Medulla oblongata (tissue), 1 donor: ENCODE measurements around the gene RBBP8NL.
"Not testable (repeated sequence)": the region's sequence is repeated elsewhere in the genome, so short reads cannot be mapped to it uniquely, and the experiment has no call there.

ENCODE experiments used
- DNase-seq: peaks from one replicate; pipeline ENCODE4 v3.0.0-alpha.2; 2015; ENCODE audit errors: extremely low spot score

Gene RBBP8NL

GRCh38 chr20:62376112-62377063 lies 51.0 kb downstream of the RBBP8NL start:
- no peak for DNase-seq

GRCh38 chr20:62374331-62375152 lies 52.8 kb downstream of the RBBP8NL start:
- DNase-seq = no peak

GRCh38 chr20:62373631-62374179 lies 53.6 kb downstream of the RBBP8NL start:
- DNase-seq = not testable (repeated sequence)

- no peak for DNase-seq
These were observed 55.0 kb downstream of the RBBP8NL start for GRCh38 chr20:62372042-62372993.

GRCh38 chr20:62371588-62372041 lies 55.7 kb downstream of the RBBP8NL start:
- no peak for DNase-seq

- no peak for DNase-seq
These were observed 56.3 kb downstream of the RBBP8NL start for GRCh38 chr20:62370807-62371587.

- DNase-seq = no peak
These were observed 57.1 kb downstream of the RBBP8NL start for GRCh38 chr20:62370115-62370806.

GRCh38 chr20:62369815-62370114 lies 57.6 kb downstream of the RBBP8NL start:
- DNase-seq = no peak

GRCh38 chr20:62368976-62369814 lies 58.1 kb downstream of the RBBP8NL start:
- DNase-seq = peak; percentile 23

GRCh38 chr20:62368392-62368975 lies 58.9 kb downstream of the RBBP8NL start:
- no peak for DNase-seq

GRCh38 chr20:62367633-62368391 lies 59.5 kb downstream of the RBBP8NL start:
- DNase-seq = no peak

GRCh38 chr20:62367136-62367632 lies 60.2 kb downstream of the RBBP8NL start, which contains the start of gene LAMA5:
LAMA5 (minus strand) TSS chr20:62367312; CDS start chr20:62367245, 67 bp downstream.
- peak; percentile 35 for DNase-seq

GRCh38 chr20:62366370-62367135 lies 60.8 kb downstream of the RBBP8NL start:
- DNase-seq = no peak

- DNase-seq = no peak
These were observed 61.4 kb downstream of the RBBP8NL start for GRCh38 chr20:62365814-62366369.

GRCh38 chr20:62364911-62365736 lies 62.2 kb downstream of the RBBP8NL start:
- DNase-seq = no peak
